Mucosa of rectum (tissue), 2 donors: ENCODE measurements around the gene PLEKHM2.
"Not testable (repeated sequence)": the region's sequence is repeated elsewhere in the genome, so short reads cannot be mapped to it uniquely, and the experiment has no call there.

Source experiments
- H3K27ac ChIP-seq, 2 donors: one replicate each; pipeline ENCODE4 v1.7.0; 2013; ENCODE audit warnings: inconsistent platforms in 2 of 2, low read depth in 2 of 2, low read length in 2 of 2
- H3K27me3 ChIP-seq, 2 donors: one replicate each; pipeline ENCODE4 v1.7.0; 2013; ENCODE audit warnings: low read length in 2 of 2; ENCODE audit not compliant: control insufficient read depth in 2 of 2, insufficient read depth in 2 of 2
- H3K36me3 ChIP-seq, 2 donors: one replicate each; pipeline ENCODE4 v1.7.0; 2013; ENCODE audit warnings: low read length in 2 of 2; ENCODE audit not compliant: control insufficient read depth in 2 of 2, insufficient read depth in 2 of 2
- H3K4me1 ChIP-seq, 2 donors: one replicate each; pipeline ENCODE4 v1.7.0; 2013; ENCODE audit warnings: low read length in 2 of 2, mild to moderate bottlenecking in 1 of 2; ENCODE audit not compliant: control insufficient read depth in 2 of 2, insufficient read depth in 2 of 2
- H3K4me3 ChIP-seq, 2 donors: one replicate each; pipeline ENCODE4 v1.7.0; 2013; ENCODE audit warnings: low read length in 2 of 2
- H3K9ac ChIP-seq, 2 donors: one replicate each; pipeline ENCODE4 v1.7.0; 2013; ENCODE audit warnings: low read length in 2 of 2, low read depth in 1 of 2, mild to moderate bottlenecking in 1 of 2
- H3K9me3 ChIP-seq, 2 donors: one replicate each; pipeline ENCODE4 v1.7.0; 2013; ENCODE audit warnings: low read length in 2 of 2; ENCODE audit not compliant: control insufficient read depth in 2 of 2
- donor health status: healthy.
- donor health status: Normal muscosa, but diverticular disease.

Gene PLEKHM2

GRCh38 chr1:15684042-15684461, at the start of gene PLEKHM2:
Gene PLEKHM2, plus strand, starts transcription at chr1:15684320. Its CDS starts 239 bp downstream, at chr1:15684559.
- Histone ChIP-seq H3K9ac (peak within 1 kb of the TSS; percentile 91 to 94), H3K36me3 (no peaks in the 10 kb centered on the region), H3K27me3 (no peaks in the 10 kb centered on the region), H3K4me3 (peak within 1 kb of the TSS; percentile 79), H3K27ac (peak within 1 kb of the TSS; percentile 83 to 84), H3K4me1 (peaks cover 13 to 14% of the 10 kb centered on the region in 2 donors), H3K9me3 (no peaks in the 10 kb centered on the region)

- H3K27ac ChIP-seq: no peak overlapping the region
- H3K9me3 ChIP-seq: no peaks in the 10 kb centered on the region
- H3K27me3 ChIP-seq: no peaks in the 10 kb centered on the region
- H3K36me3 ChIP-seq: peaks cover 66 to 73% of the 10 kb centered on the region in 2 donors
- no peaks in the 10 kb centered on the region for H3K4me1 ChIP-seq
- H3K4me3 ChIP-seq: no peak overlapping the region
- H3K9ac ChIP-seq: no peak overlapping the region
Observed at GRCh38 chr1:15636436-15636835, 47.7 kb upstream of the PLEKHM2 start.

GRCh38 chr1:15637826-15638225, 46.3 kb upstream of the PLEKHM2 start:
- Histone ChIP-seq H3K9me3 (no peaks in the 10 kb centered on the region), H3K9ac (no peak overlapping the region), H3K36me3 (peaks cover 59 to 64% of the 10 kb centered on the region in 2 donors), H3K4me1 (no peaks in the 10 kb centered on the region), H3K27ac (no peak overlapping the region), H3K4me3 (no peak overlapping the region), H3K27me3 (no peaks in the 10 kb centered on the region)

GRCh38 chr1:15639262-15639661, 44.9 kb upstream of the PLEKHM2 start:
- Histone ChIP-seq H3K9ac (no peak overlapping the region), H3K4me1 (no peaks in the 10 kb centered on the region), H3K27me3 (no peaks in the 10 kb centered on the region), H3K4me3 (no peak overlapping the region), H3K27ac (no peak overlapping the region), H3K9me3 (no peaks in the 10 kb centered on the region), H3K36me3 (peaks cover 56 to 65% of the 10 kb centered on the region in 2 donors)

GRCh38 chr1:15639931-15640330, 44.2 kb upstream of the PLEKHM2 start:
- H3K4me1 ChIP-seq: no peaks in the 10 kb centered on the region
- H3K9ac ChIP-seq: no peak overlapping the region
- peaks cover 50 to 60% of the 10 kb centered on the region in 2 donors for H3K36me3 ChIP-seq

GRCh38 chr1:15640667-15641066, 43.5 kb upstream of the PLEKHM2 start:
- Histone ChIP-seq H3K27me3 (no peaks in the 10 kb centered on the region), H3K4me3 (no peak overlapping the region), H3K9ac (no peak overlapping the region), H3K9me3 (no peaks in the 10 kb centered on the region), H3K27ac (no peak overlapping the region), H3K4me1 (no peaks in the 10 kb centered on the region), H3K36me3 (peaks cover 47 to 56% of the 10 kb centered on the region in 2 donors)

More at GRCh38 chr1:15639931-15640330, 44.2 kb upstream of the PLEKHM2 start:
- Histone ChIP-seq H3K9me3 (no peaks in the 10 kb centered on the region), H3K27me3 (no peaks in the 10 kb centered on the region), H3K4me3 (no peak overlapping the region), H3K27ac (no peak overlapping the region)

GRCh38 chr1:15649937-15650336, 34.2 kb upstream of the PLEKHM2 start:
- H3K27me3 ChIP-seq: no peaks in the 10 kb centered on the region
- H3K4me1 ChIP-seq: no peaks in the 10 kb centered on the region
- H3K36me3 ChIP-seq: peaks cover 27 to 36% of the 10 kb centered on the region in 2 donors
- H3K27ac ChIP-seq: no peak overlapping the region
- no peak overlapping the region for H3K9ac ChIP-seq
- no peaks in the 10 kb centered on the region for H3K9me3 ChIP-seq
- no peak overlapping the region for H3K4me3 ChIP-seq

GRCh38 chr1:15650433-15650832, 33.7 kb upstream of the PLEKHM2 start:
- H3K4me3 ChIP-seq: no peak overlapping the region
- no peaks in the 10 kb centered on the region for H3K27me3 ChIP-seq
- H3K9ac ChIP-seq: no peak overlapping the region
- no peaks in the 10 kb centered on the region for H3K4me1 ChIP-seq
- peaks cover 25 to 34% of the 10 kb centered on the region in 2 donors for H3K36me3 ChIP-seq
- H3K9me3 ChIP-seq: no peaks in the 10 kb centered on the region
- H3K27ac ChIP-seq: no peak overlapping the region

- H3K27ac ChIP-seq, H3K4me1 ChIP-seq, H3K27me3 ChIP-seq, H3K9ac ChIP-seq, H3K9me3 ChIP-seq, H3K4me3 ChIP-seq: not testable (repeated sequence)
- H3K36me3 ChIP-seq: peaks cover 27 to 38% of the 10 kb centered on the region in 2 donors
Observed at GRCh38 chr1:15652130-15652529, 32.0 kb upstream of the PLEKHM2 start.

GRCh38 chr1:15654091-15654690, 29.9 kb upstream of the PLEKHM2 start:
- Histone ChIP-seq H3K9ac (no peak overlapping the region), H3K27me3 (no peaks in the 10 kb centered on the region), H3K4me1 (no peaks in the 10 kb centered on the region), H3K4me3 (no peak overlapping the region), H3K9me3 (no peaks in the 10 kb centered on the region), H3K27ac (no peak overlapping the region), H3K36me3 (peaks cover 32 to 45% of the 10 kb centered on the region in 2 donors)
